ENCODE data around the gene SLC5A12. TPM values are rescaled to one million over a fixed set of nuclear protein-coding genes. Genes with fewer than 3 reads are reported as not detected.

The SLC5A12 gene
- total RNA-seq, 1 donor from 2014 or later: not detected

GRCh38 chr11:26665946-26666345 lies 55.9 kb downstream of the SLC5A12 start:
- TF ChIP-seq CTCF (IDR thresholded peaks at IDR 0.05): no peak

GRCh38 chr11:26665036-26665435 lies 56.8 kb downstream of the SLC5A12 start:
- H3K27ac ChIP-seq: no peak overlapping the region
- intact Hi-C loops (cut with DNase I): no loop called here
- no peak for TF ChIP-seq CTCF (IDR thresholded peaks at IDR 0.05)
- no peaks in the 10 kb centered on the region for H3K36me3 ChIP-seq
- no peak for DNase-seq
- no peak overlapping the region for H3K4me3 ChIP-seq
- no peak for ATAC-seq
- H3K9me3 ChIP-seq: no peaks in the 10 kb centered on the region
- no peaks in the 10 kb centered on the region for H3K27me3 ChIP-seq (ENCODE audit: low read depth)
- no peaks in the 10 kb centered on the region for H3K4me1 ChIP-seq

More at GRCh38 chr11:26665946-26666345, 55.9 kb downstream of the SLC5A12 start:
- Histone ChIP-seq H3K4me1 (no peaks in the 10 kb centered on the region), H3K9me3 (no peaks in the 10 kb centered on the region), H3K36me3 (no peaks in the 10 kb centered on the region), H3K27ac (no peak overlapping the region), H3K27me3 (ENCODE audit: low read depth) (no peaks in the 10 kb centered on the region), H3K4me3 (no peak overlapping the region)
- intact Hi-C loops (cut with DNase I): no loop called here
- DNase-seq: no peak
- ATAC-seq: no peak

- DNase-seq: no peak
- intact Hi-C loops (cut with DNase I): no loop called here
Measured at GRCh38 chr11:26662916-26663315, 58.9 kb downstream of the SLC5A12 start.

GRCh38 chr11:26655287-26655686 lies 66.6 kb downstream of the SLC5A12 start:
- no peaks in the 10 kb centered on the region for H3K9me3 ChIP-seq
- TF ChIP-seq CTCF (IDR thresholded peaks at IDR 0.05): no peak
- no peaks in the 10 kb centered on the region for H3K27me3 ChIP-seq (ENCODE audit: low read depth)
- H3K27ac ChIP-seq: no peak overlapping the region
- DNase-seq (no peak), ATAC-seq (no peak)
- H3K4me3 ChIP-seq: no peak overlapping the region
- no peaks in the 10 kb centered on the region for H3K4me1 ChIP-seq
- intact Hi-C loops (cut with DNase I): no loop called here
- no peaks in the 10 kb centered on the region for H3K36me3 ChIP-seq

More at GRCh38 chr11:26662916-26663315, 58.9 kb downstream of the SLC5A12 start:
- no peak for TF ChIP-seq CTCF (IDR thresholded peaks at IDR 0.05)
- Histone ChIP-seq H3K36me3 (no peaks in the 10 kb centered on the region), H3K9me3 (no peaks in the 10 kb centered on the region), H3K4me3 (no peak overlapping the region), H3K4me1 (no peaks in the 10 kb centered on the region), H3K27ac (no peak overlapping the region), H3K27me3 (ENCODE audit: low read depth) (no peaks in the 10 kb centered on the region)
- no peak for ATAC-seq

GRCh38 chr11:26651916-26652315 lies 69.9 kb downstream of the SLC5A12 start:
- intact Hi-C loops (cut with DNase I): no loop called here

More at GRCh38 chr11:26651916-26652315, 69.9 kb downstream of the SLC5A12 start:
- no peak for DNase-seq
- Histone ChIP-seq H3K9me3 (no peaks in the 10 kb centered on the region), H3K4me1 (no peaks in the 10 kb centered on the region), H3K4me3 (no peak overlapping the region), H3K27ac (no peak overlapping the region), H3K36me3 (no peaks in the 10 kb centered on the region), H3K27me3 (ENCODE audit: low read depth) (no peaks in the 10 kb centered on the region)
- no peak for ATAC-seq
- no peak for TF ChIP-seq CTCF (IDR thresholded peaks at IDR 0.05)
